WTC11 (cell line): ENCODE results near the gene NUMBL. TPM values are rescaled to one million over a fixed set of nuclear protein-coding genes. Genes with fewer than 3 reads are reported as not detected.

ENCODE experiments used
- ELF4 ChIP-seq: sonication (generic); formaldehyde crosslinking; IDR thresholded peaks from 2 replicates; pipeline ENCODE4 v1.8.1; 2022; ENCODE audit warnings: low read depth, mild to moderate bottlenecking, moderate library complexity, missing genetic modification reagents
- GRHL2 ChIP-seq: fragments of 250-450 bp; sonication (Bioruptor Pico); IDR thresholded peaks from 2 replicates; pipeline ENCODE4 v1.8.0; 2022; ENCODE audit warnings: mild to moderate bottlenecking, moderate library complexity; ENCODE audit not compliant: insufficient replicate concordance, severe bottlenecking
- GTF2I ChIP-seq: fragments of 250-450 bp; sonication (Bioruptor Pico); conservative IDR thresholded peaks from 2 replicates; pipeline ENCODE4 v1.4.0; 2021; ENCODE audit warnings: mild to moderate bottlenecking
- NR1H2 ChIP-seq: sonication (generic); formaldehyde crosslinking; IDR thresholded peaks from 2 replicates; pipeline ENCODE4 v1.9.0; 2021; ENCODE audit warnings: mild to moderate bottlenecking, moderate library complexity, missing genetic modification reagents
- OVOL2 ChIP-seq: fragments of 250-450 bp; sonication (Bioruptor Pico); IDR thresholded peaks from 2 replicates; pipeline ENCODE4 v1.9.0; 2021; ENCODE audit warnings: mild to moderate bottlenecking, borderline replicate concordance
- RORB ChIP-seq: fragments of 250-450 bp; sonication (Bioruptor Pico); IDR thresholded peaks from 2 replicates; pipeline ENCODE4 v1.9.0; 2021; ENCODE audit warnings: mild to moderate bottlenecking
- SP1 ChIP-seq: sonication (generic); formaldehyde crosslinking; conservative IDR thresholded peaks from 2 replicates; pipeline ENCODE4 v1.8.1; 2022; ENCODE audit warnings: missing genetic modification reagents
- ZBTB21 ChIP-seq: sonication (generic); formaldehyde crosslinking; IDR thresholded peaks from 2 replicates; pipeline ENCODE4 v1.8.1; 2023; ENCODE audit warnings: mild to moderate bottlenecking, missing genetic modification reagents, borderline replicate concordance
- ZNF138 ChIP-seq: sonication (generic); formaldehyde crosslinking; conservative IDR thresholded peaks from 2 replicates; pipeline ENCODE4 v1.8.1; 2022; ENCODE audit warnings: mild to moderate bottlenecking, moderate library complexity, missing genetic modification reagents
- ZNF396 ChIP-seq: fragments of 250-450 bp; sonication (Bioruptor Pico); IDR thresholded peaks from 2 replicates; pipeline ENCODE4 v1.8.0; 2021; ENCODE audit warnings: mild to moderate bottlenecking, moderate library complexity, borderline replicate concordance
- total RNA-seq: library from RNA; stranded (reverse); gene quantifications from 3 replicates; pipeline ENCODE4 v1.2.3, GENCODE V29; 2021
- TF ChIP-seq, protein P1 (sequence below): sonication (generic); formaldehyde crosslinking; IDR thresholded peaks from 2 replicates; pipeline ENCODE4 v1.8.1; 2023; ENCODE audit warnings: mild to moderate bottlenecking, missing genetic modification reagents, borderline replicate concordance
- TF ChIP-seq, protein P2 (sequence below): sonication (generic); formaldehyde crosslinking; IDR thresholded peaks from 2 replicates; pipeline ENCODE4 v1.8.0; 2022; ENCODE audit warnings: mild to moderate bottlenecking, missing genetic modification reagents
- TF ChIP-seq, protein P3 (sequence below): fragments of 250-450 bp; sonication (Bioruptor Pico); IDR thresholded peaks from 2 replicates; pipeline ENCODE4 v2.1.2; 2022; ENCODE audit warnings: mild to moderate bottlenecking, moderate library complexity
- TF ChIP-seq, protein P4 (sequence below): sonication (generic); formaldehyde crosslinking; IDR thresholded peaks from 2 replicates; pipeline ENCODE4 v1.8.0; 2023; ENCODE audit warnings: missing genetic modification reagents, mild to moderate bottlenecking, borderline replicate concordance
- TF ChIP-seq, protein P5 (sequence below): sonication (generic); formaldehyde crosslinking; conservative IDR thresholded peaks from 2 replicates; pipeline ENCODE4 v1.8.1; 2023; ENCODE audit warnings: mild to moderate bottlenecking, low read depth, missing genetic modification reagents, moderate library complexity
- TF ChIP-seq, protein P6 (sequence below): sonication (generic); formaldehyde crosslinking; IDR thresholded peaks from 2 replicates; pipeline ENCODE4 v1.8.1; 2023; ENCODE audit warnings: mild to moderate bottlenecking, missing genetic modification reagents
- TF ChIP-seq, protein P7 (sequence below): sonication (generic); formaldehyde crosslinking; IDR thresholded peaks from 2 replicates; pipeline ENCODE4 v1.8.1; 2022; ENCODE audit warnings: low read depth, mild to moderate bottlenecking, moderate library complexity, missing genetic modification reagents, borderline replicate concordance
- TF ChIP-seq, protein P8 (sequence below): fragments of 200-600 bp; IDR thresholded peaks from 2 replicates; pipeline ENCODE4 v1.8.0; 2022; ENCODE audit warnings: antibody characterized with exemption

NUMBL gene
- total RNA-seq, 1 experiment from 2014 or later, result 30.3 TPM

DNA sequence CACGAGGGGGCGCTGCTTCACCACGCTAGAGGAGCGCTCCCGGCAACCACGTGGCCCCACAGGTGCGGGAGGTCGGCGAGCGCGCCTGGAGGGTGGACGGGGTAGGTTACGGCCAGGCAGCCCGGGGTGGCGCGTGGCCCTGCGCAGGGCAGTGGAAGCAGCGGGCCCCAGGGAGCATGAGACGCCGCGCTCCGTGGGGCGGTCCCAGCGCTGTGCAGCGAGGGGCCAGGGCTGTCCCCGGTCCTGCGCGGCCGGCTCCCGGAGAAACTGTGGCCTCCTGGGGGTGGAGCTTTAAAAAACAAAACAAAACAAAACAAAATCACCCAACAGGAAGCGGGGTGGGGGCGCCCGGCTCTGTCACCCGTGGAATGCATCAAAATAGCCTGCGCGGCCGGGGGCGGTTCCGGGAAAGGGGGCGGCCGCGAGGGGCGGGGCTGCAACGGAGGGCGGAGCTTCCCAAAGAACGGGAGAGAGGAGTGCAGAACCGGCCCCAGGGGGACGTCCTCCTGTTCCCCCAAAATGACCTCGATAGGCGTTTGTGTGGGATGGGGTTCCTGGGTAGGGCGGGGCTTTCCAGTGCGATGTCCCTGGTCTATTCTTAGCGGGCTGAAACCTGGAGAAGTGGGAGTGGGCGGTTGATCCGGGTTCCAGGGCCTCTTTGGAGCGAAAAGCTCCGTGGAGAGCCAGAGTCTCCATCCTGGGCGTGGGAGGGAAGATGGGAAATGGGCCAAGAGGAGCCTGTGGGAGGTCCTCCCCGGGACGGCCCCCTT lies 27.3 kb downstream of the NUMBL start (continued):
- TF ChIP-seq, protein P1, sequence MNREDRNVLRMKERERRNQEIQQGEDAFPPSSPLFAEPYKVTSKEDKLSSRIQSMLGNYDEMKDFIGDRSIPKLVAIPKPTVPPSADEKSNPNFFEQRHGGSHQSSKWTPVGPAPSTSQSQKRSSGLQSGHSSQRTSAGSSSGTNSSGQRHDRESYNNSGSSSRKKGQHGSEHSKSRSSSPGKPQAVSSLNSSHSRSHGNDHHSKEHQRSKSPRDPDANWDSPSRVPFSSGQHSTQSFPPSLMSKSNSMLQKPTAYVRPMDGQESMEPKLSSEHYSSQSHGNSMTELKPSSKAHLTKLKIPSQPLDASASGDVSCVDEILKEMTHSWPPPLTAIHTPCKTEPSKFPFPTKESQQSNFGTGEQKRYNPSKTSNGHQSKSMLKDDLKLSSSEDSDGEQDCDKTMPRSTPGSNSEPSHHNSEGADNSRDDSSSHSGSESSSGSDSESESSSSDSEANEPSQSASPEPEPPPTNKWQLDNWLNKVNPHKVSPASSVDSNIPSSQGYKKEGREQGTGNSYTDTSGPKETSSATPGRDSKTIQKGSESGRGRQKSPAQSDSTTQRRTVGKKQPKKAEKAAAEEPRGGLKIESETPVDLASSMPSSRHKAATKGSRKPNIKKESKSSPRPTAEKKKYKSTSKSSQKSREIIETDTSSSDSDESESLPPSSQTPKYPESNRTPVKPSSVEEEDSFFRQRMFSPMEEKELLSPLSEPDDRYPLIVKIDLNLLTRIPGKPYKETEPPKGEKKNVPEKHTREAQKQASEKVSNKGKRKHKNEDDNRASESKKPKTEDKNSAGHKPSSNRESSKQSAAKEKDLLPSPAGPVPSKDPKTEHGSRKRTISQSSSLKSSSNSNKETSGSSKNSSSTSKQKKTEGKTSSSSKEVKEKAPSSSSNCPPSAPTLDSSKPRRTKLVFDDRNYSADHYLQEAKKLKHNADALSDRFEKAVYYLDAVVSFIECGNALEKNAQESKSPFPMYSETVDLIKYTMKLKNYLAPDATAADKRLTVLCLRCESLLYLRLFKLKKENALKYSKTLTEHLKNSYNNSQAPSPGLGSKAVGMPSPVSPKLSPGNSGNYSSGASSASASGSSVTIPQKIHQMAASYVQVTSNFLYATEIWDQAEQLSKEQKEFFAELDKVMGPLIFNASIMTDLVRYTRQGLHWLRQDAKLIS (CRISPR knock-in tag), result no peak
- TF ChIP-seq, protein P2, sequence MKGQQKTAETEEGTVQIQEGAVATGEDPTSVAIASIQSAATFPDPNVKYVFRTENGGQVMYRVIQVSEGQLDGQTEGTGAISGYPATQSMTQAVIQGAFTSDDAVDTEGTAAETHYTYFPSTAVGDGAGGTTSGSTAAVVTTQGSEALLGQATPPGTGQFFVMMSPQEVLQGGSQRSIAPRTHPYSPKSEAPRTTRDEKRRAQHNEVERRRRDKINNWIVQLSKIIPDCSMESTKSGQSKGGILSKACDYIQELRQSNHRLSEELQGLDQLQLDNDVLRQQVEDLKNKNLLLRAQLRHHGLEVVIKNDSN, result peak; percentile 96
- TF ChIP-seq ZNF396 (CRISPR knock-in tag) (no peak), GRHL2 (CRISPR knock-in tag) (no peak), ZBTB21 (CRISPR knock-in tag) (peak; percentile 87), RORB (CRISPR knock-in tag) (no peak), NR1H2 (CRISPR knock-in tag) (no peak), GTF2I (CRISPR knock-in tag) (no peak), SP1 (peak; percentile 70), ELF4 (CRISPR knock-in tag) (0 out of 2 replicates have a peak, but pooled peaks have one; percentile 68), OVOL2 (CRISPR knock-in tag) (no peak), ZNF138 (CRISPR knock-in tag) (0 out of 2 replicates have a peak, but pooled peaks have one; percentile 63)
- TF ChIP-seq, protein P3, sequence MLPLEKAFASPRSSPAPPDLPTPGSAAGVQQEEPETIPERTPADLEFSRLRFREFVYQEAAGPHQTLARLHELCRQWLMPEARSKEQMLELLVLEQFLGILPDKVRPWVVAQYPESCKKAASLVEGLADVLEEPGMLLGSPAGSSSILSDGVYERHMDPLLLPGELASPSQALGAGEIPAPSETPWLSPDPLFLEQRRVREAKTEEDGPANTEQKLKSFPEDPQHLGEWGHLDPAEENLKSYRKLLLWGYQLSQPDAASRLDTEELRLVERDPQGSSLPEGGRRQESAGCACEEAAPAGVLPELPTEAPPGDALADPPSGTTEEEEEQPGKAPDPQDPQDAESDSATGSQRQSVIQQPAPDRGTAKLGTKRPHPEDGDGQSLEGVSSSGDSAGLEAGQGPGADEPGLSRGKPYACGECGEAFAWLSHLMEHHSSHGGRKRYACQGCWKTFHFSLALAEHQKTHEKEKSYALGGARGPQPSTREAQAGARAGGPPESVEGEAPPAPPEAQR (CRISPR knock-in tag), result no peak
- TF ChIP-seq, protein P4, sequence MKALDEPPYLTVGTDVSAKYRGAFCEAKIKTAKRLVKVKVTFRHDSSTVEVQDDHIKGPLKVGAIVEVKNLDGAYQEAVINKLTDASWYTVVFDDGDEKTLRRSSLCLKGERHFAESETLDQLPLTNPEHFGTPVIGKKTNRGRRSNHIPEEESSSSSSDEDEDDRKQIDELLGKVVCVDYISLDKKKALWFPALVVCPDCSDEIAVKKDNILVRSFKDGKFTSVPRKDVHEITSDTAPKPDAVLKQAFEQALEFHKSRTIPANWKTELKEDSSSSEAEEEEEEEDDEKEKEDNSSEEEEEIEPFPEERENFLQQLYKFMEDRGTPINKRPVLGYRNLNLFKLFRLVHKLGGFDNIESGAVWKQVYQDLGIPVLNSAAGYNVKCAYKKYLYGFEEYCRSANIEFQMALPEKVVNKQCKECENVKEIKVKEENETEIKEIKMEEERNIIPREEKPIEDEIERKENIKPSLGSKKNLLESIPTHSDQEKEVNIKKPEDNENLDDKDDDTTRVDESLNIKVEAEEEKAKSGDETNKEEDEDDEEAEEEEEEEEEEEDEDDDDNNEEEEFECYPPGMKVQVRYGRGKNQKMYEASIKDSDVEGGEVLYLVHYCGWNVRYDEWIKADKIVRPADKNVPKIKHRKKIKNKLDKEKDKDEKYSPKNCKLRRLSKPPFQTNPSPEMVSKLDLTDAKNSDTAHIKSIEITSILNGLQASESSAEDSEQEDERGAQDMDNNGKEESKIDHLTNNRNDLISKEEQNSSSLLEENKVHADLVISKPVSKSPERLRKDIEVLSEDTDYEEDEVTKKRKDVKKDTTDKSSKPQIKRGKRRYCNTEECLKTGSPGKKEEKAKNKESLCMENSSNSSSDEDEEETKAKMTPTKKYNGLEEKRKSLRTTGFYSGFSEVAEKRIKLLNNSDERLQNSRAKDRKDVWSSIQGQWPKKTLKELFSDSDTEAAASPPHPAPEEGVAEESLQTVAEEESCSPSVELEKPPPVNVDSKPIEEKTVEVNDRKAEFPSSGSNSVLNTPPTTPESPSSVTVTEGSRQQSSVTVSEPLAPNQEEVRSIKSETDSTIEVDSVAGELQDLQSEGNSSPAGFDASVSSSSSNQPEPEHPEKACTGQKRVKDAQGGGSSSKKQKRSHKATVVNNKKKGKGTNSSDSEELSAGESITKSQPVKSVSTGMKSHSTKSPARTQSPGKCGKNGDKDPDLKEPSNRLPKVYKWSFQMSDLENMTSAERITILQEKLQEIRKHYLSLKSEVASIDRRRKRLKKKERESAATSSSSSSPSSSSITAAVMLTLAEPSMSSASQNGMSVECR (CRISPR knock-in tag), result no peak; the same call in 1 of the 2 replicates
- TF ChIP-seq, protein P5, sequence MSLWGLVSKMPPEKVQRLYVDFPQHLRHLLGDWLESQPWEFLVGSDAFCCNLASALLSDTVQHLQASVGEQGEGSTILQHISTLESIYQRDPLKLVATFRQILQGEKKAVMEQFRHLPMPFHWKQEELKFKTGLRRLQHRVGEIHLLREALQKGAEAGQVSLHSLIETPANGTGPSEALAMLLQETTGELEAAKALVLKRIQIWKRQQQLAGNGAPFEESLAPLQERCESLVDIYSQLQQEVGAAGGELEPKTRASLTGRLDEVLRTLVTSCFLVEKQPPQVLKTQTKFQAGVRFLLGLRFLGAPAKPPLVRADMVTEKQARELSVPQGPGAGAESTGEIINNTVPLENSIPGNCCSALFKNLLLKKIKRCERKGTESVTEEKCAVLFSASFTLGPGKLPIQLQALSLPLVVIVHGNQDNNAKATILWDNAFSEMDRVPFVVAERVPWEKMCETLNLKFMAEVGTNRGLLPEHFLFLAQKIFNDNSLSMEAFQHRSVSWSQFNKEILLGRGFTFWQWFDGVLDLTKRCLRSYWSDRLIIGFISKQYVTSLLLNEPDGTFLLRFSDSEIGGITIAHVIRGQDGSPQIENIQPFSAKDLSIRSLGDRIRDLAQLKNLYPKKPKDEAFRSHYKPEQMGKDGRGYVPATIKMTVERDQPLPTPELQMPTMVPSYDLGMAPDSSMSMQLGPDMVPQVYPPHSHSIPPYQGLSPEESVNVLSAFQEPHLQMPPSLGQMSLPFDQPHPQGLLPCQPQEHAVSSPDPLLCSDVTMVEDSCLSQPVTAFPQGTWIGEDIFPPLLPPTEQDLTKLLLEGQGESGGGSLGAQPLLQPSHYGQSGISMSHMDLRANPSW (CRISPR knock-in tag), result no peak
- TF ChIP-seq, protein P6, sequence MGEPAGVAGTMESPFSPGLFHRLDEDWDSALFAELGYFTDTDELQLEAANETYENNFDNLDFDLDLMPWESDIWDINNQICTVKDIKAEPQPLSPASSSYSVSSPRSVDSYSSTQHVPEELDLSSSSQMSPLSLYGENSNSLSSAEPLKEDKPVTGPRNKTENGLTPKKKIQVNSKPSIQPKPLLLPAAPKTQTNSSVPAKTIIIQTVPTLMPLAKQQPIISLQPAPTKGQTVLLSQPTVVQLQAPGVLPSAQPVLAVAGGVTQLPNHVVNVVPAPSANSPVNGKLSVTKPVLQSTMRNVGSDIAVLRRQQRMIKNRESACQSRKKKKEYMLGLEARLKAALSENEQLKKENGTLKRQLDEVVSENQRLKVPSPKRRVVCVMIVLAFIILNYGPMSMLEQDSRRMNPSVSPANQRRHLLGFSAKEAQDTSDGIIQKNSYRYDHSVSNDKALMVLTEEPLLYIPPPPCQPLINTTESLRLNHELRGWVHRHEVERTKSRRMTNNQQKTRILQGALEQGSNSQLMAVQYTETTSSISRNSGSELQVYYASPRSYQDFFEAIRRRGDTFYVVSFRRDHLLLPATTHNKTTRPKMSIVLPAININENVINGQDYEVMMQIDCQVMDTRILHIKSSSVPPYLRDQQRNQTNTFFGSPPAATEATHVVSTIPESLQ (CRISPR knock-in tag), result no peak
- TF ChIP-seq, protein P7, sequence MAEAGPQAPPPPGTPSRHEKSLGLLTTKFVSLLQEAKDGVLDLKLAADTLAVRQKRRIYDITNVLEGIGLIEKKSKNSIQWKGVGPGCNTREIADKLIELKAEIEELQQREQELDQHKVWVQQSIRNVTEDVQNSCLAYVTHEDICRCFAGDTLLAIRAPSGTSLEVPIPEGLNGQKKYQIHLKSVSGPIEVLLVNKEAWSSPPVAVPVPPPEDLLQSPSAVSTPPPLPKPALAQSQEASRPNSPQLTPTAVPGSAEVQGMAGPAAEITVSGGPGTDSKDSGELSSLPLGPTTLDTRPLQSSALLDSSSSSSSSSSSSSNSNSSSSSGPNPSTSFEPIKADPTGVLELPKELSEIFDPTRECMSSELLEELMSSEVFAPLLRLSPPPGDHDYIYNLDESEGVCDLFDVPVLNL (CRISPR knock-in tag), result no peak
- TF ChIP-seq, protein P8, sequence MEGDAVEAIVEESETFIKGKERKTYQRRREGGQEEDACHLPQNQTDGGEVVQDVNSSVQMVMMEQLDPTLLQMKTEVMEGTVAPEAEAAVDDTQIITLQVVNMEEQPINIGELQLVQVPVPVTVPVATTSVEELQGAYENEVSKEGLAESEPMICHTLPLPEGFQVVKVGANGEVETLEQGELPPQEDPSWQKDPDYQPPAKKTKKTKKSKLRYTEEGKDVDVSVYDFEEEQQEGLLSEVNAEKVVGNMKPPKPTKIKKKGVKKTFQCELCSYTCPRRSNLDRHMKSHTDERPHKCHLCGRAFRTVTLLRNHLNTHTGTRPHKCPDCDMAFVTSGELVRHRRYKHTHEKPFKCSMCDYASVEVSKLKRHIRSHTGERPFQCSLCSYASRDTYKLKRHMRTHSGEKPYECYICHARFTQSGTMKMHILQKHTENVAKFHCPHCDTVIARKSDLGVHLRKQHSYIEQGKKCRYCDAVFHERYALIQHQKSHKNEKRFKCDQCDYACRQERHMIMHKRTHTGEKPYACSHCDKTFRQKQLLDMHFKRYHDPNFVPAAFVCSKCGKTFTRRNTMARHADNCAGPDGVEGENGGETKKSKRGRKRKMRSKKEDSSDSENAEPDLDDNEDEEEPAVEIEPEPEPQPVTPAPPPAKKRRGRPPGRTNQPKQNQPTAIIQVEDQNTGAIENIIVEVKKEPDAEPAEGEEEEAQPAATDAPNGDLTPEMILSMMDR, result peak; percentile 97
